ENCODE results near the gene FGFBP2.

- TF ChIP-seq CTCF (IDR thresholded peaks at IDR 0.05; ENCODE audit: low read length) = no peak
- no peak for TF ChIP-seq EZH2 (IDR thresholded peaks at IDR 0.05; ENCODE audit: borderline replicate concordance, low read length)
Measured at GRCh38 chr4:15935504-15936402, 27.2 kb downstream of the FGFBP2 start.

Measured in OCI-LY1 (cell line).